NCI-H146 treated with DMSO at 0.1 percent for 48 hours (cell line): Measurements from ENCODE around the gene WHRN.
A peak's percentile ranks its signal among the peaks of the same experiment; 100 is the strongest.

Experiments used
- DNase-seq: peaks from one replicate; lab custom pipeline; 2025; ENCODE audit not compliant: unreplicated experiment; lab: John Stamatoyannopoulos, UW

The WHRN gene

DNA sequence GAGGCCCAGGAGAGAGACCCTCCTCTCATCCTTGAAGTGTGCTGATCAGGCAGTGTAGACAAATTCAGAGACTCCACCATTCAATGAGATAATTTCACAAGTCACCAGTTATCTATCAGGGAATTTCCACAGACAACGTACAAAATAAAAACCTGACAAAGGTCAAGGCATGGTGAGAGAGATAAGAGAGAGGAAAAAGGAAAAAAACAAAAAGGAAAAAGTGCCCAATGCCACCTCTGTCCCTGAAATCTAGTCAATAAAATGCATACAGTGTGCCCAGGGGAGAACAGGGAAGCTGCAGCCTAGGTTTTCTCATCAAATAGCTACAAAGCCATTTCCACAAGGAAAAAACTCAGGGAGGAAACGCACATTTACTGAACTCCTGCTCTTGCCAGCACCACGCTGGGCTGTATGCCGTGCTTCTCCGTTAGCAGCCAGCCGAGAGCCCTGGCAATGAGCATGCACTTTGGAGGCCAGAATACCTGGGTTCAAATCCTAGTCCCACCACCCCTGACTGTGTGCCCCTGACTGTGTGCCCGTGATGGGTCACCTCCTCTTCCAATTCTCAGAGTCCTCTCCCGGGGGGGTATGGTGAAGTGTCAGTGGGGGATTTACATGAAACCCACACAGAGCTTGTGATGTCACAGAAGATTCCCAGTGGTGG, 11.6 kb downstream of the WHRN start:
- DNase-seq, result no peak

DNA sequence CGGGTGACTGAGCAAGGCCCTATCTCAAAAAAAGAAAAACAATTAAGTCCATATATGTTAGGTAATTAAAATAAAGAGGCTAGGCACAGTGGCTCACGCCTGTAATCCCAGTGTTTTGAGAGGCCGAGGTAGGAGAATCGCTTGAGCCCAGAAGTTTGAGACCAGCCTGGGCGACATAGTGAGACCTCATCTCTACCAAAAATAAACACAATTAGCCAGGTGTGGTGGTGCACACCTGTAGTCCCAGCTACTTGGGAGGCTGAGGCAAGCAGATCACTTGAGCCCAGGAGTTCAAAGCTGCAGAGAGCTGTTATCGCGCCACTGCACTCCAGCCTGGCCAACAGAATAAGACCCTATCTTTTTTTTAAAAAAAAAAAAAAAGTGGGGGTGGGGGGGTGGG, 12.3 kb downstream of the WHRN start:
- DNase-seq, result no peak

DNA sequence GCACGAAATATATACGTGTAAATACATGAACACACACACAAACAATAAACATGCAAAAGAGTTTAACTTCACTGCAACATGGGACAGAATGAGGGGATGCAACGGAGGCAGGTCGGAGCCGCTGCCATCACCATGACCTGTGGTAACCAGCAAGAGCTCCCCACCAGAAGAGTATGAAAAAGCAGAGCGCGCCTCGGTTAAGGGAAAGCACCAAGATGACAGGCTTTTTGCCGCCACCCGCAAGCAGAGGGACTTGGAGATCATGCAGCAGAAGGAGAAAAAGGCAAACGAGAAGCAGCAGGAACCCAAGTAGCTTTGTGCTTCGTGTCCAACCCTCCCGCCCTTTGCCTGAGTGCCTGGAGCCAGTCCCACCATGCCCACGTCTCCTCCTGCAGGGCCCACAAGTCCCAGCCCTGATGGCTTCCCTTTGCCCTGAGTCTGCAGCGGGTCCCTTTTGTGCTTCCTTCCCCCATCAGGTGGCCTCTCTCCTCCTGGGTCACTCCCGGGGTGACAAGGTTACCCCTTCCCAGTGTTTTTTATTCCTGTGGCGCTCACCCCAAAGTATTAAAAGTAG, 13.8 kb downstream of the WHRN start:
- no peak for DNase-seq

DNA sequence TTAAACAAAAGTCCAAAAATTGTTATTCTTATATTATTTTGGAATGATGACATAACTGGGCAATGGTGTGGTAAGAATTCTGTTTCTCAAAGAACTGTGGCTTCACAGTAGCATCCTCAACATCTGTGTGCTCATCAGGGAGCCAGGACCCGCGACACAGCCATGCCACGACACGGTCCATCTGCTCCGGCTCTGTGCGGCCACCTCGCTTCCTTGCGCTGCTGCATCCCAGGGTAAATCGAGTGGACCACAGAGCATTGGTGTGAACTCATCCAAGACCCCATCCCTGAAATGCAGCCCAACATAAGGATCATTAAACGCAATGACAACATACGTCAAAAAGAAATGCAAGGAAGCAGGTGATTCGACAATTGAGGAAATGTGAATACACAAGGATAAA, 15.3 kb downstream of the WHRN start:
- no peak for DNase-seq

DNA sequence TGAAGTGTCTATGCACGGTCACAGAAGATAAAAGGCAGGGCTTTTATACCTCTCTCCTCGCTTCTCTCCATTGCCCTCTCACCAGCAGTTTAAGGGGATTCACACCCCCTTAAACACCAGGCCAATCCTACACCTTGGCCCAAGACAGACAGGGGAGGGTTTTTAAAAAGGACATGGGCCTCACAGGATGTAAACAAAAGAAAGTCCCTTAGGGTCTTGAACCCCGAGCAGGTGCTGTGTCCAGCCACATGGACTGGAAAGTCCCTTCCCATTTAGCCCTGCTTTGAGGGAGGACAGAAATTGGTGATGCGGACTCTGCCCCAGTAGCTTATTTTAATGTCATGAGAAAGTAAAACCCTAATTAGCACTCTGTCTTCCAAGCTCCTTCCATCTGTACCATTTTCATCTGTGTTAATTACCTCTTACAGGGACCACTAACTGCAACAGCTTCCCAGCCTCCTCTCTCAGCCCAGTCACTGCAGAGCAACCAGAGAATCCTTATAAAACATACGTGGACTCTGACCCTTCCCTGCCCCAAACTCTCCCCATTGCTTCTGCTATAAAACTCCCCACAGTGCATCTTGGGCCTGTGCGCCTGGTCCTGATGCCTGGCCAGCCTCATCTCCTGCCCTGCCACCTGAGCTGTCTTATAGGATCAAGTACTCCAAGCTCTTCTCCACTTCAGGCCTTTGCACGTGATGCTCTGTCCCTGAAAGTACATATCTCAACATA, 16.7 kb downstream of the WHRN start:
- no peak for DNase-seq

DNA sequence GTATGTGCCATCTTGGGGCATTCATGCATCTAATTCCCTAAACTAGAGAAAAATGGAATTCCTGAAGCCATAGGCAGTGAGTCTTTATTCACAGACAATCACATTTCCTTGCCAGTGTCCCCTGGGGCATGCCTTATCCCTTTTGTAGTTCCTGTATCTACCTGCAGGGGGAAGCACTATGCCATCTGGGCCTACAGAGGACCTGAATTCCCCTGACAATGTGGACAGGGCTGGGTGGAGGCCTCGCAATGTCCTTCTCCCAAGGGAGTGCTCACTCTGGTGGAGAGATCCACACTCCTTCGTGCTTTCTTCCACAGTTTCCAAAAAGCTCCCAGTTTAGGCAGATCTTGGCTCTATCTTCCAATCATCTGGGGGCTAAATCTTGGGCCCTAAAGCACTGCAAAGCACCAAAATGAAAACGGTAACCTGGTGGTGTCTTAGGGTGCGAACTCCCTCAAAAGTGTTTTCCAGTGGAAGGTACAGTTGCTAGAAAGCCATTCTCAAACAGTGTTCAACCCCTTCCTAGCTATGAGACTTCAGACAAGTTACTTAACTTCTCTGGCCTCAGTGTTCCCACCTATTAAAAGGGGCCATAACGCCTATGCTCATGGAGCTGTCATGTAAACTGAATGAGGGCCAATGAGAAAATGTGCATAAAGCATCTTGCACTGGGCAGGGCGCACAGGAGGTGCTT, 17.5 kb downstream of the WHRN start:
- DNase-seq, result peak; percentile 18

DNA sequence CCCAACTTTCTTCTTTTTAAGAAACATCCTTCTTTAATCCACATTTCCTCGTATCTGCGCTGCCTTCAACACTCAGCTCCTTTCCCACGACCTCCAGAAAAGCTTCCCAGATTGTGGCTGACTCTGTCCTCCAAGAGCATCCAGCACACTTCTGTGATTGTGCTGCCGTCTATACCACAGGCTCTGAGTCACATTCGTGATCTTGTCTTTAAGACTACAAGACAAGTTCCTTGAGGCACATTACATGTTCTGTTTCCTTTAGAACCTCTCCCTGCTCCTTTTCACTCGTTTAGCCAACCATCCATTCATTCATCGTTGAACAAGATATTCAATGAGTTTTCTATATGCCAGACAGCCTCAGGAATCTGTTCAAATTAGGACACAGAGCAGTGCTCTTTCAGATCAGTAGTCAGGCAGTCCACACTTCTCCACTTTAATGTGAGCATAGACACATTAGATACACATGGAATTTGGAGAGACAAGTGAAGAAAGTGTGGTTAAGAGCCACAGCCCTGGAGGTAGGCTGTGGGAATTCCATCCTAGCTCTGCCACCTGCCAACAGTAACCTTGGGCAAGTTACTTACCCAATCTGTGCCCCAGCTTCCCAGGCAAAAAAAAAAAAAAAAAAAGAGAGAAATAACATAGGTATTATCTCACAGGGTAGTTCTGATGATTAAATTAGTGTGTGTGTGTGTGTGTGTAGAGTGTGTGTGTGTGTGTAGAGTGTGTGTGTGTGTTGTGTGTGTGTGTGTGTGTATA, 18.9 kb downstream of the WHRN start:
- no peak for DNase-seq

DNA sequence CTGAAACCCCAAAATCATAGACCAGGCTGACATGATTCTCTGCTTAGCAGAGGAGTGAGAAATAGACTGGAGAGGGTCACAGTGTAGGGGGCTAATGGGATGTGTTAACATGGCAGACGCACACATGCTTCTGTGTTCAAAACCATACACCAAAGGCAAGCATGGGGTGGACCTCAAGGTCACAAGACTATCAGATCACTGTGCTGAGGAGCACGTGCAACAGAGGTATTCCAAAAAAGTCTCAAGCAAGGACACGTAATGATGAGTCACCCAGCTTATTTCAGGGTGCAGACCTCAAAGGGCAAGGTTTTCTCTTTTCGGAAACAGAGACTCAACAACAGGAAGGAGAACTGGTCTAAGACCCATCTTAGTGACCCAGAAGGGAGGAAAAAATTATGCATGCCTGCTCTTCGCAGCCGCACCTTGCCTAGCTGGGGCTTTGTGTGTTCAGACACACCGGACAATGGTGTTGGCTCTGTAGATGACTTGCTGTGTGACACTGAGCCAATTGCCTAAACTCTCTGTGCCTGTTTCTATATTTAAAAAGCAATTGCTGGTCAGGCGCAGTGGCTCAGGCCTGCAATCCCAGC, 20.3 kb downstream of the WHRN start:
- no peak for DNase-seq

DNA sequence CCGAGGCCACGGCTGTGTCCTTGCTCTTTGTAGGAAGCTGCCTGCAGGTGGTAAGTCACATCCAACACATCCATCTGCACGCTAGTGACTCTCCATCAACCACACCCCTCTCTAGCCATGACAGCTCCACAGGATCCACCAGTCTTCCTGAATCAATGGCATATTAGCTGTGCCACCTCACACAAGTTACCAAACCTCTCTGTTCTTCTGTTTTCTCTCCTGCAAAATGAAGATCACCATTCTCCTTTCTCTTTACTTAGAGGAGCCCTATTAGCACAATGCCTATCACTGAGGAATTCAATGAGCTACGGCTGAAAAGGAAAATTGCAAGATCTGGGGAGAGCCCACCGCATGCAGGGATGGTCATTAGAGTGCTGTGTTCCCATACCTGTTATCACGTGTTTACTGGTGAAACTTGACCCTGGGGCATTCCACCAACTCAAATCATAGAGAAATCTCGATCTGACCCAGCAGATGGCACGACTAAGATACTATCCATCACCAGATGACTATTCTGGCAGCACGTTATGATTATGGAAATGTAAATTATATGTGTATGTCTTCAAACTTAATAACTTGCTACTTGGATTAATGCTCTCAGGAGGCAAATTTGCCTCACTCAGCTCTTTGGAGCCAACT, 20.9 kb downstream of the WHRN start:
- no peak for DNase-seq

DNA sequence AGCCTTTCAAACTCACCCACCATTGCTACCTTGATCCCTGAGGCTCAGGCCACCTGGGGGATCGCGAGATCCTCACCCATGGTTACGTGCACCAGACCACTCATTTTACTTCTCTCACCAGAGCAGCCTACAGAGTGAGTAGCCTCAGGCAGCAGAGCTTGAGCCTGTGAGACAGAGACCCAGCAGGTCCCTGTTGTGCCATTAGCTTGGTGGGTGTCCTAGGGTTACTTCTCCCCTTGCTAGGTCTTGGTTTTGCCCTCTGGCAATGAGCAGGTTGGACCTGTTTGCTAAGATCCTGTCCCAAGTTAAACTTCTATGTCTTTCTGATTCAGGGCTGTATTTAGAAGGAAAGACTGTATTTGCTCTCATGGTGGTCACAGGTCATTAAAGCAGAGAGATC, 21.8 kb downstream of the WHRN start:
- peak; percentile 9 for DNase-seq

DNA sequence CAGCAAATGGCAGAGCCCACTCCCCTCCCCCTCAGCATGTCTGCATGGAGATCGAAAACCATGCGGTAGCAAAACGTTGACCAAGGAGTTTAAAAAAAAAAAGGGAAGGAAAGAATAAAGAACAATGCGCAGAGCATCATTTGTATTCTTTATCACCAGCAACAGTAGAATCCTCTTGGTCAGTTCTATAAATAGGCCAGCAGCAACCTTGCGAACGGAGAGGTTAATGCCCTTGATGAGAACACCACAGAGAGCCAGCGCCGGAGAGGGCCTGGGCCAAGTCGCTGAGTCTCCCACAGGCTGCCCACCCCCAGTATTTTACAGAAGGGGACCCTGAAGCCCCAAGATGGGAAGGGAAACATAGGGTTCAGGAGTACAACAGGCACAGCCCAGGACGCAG, 22.7 kb downstream of the WHRN start:
- no peak for DNase-seq

DNA sequence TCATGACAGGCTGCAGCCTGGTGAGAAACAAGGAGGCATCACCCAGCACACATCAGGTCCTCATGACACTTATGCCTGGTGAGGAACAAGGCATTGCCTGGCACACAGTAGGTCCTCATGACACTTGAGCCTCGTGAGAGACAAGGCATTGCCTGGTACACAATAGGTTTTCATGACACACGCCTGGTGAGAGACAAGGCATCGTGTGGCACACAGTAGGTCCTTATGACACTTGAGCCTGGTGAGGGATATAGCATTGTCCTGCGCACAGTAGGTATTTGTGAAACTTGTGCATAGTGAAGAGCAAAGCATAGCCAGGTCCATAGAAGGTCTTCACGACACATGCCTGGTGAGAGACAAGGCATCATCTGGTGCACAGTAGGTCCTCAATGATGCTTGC, 23.5 kb downstream of the WHRN start:
- DNase-seq, result no peak

DNA sequence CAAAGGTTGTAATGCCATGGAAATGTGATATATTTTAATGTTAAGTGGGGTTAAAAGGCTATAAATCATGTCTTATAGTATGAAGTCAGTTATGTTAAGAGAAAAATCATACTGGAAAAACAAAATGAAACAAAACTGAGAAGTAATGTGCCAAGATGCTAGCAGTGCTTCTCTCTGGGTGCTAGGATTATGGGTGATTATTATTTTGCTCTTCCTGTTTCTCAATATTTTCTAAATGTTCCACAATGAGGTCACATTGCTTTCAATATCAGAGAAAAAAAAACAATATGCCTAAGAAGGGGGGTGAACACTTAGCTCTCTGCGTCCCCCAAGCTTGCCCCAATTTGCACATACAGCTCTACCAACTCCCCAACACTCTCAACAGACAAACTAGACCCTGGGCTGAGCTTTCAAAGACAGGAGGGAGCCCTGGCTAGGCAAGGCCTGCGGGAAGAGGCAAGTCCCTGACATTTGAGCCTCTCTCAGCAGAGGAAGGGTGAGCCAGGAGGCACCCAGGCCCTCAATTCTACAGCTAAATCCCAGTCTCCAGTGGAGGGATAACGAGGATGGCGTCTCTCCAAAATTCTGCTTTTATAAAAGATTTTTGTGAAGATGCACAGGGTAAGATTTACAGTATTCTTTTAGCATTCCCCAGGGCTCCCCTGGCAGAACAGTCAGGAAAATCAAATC, 24.4 kb downstream of the WHRN start:
- no peak for DNase-seq

DNA sequence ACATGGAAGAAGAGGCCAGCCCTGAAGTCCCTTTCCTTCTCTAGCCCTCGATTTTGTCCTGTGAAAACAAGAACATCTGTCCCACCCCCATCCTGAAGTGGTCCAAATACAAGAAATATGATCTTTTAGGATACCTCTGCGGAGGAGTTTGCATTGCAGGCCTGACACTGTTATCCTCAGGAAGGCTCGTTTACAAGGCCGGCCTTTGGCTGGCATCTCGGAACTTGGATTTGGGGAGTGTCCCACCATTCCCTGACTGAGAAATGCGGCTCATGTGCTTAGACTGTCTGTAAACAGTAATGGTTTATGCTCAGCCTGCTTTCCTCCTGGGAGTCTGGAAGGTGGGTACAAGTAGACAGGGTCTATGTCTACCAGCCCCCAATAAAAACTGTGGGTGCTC, 26.4 kb downstream of the WHRN start:
- DNase-seq, result no peak

DNA sequence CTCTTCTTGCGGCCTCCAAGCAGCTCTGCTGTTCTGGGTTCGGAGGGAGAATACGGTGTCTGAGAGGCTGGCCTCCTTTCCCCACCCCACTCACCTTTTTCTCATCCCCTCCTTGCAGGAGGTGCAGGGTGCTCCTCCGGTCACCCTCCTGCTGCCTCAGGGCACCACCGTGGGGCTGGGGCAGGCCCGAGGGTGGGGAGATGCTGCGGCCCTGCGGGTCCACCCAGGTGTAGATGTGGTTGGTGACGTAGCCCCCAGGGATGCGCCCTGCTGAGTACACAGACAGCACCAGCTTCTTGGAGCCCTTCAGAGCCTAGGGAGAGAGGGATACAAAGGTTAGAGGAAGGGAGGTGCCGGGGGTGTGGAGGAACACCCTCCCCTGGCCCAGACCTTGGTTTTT, 26.8 kb downstream of the WHRN start:
- no peak for DNase-seq

DNA sequence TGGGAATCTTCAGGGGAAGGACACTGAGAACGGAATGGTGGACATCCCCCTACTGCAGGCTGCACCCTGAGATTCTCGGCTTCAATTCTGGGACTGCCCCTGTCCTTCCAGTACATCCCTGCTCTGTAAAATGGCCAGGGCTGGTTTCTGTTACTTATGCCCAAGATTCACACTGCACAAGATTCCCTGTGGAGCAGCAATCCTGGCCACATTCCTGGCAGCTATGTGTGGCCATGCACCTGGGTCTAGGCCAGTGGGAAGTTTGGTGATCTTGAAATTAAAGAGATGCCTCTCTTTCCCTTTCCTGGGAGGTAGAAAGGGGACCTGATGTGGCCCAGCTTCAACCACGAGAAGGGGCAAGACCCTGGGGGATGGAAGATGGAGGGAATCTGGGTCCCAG, 27.6 kb downstream of the WHRN start:
- DNase-seq, result no peak

DNA sequence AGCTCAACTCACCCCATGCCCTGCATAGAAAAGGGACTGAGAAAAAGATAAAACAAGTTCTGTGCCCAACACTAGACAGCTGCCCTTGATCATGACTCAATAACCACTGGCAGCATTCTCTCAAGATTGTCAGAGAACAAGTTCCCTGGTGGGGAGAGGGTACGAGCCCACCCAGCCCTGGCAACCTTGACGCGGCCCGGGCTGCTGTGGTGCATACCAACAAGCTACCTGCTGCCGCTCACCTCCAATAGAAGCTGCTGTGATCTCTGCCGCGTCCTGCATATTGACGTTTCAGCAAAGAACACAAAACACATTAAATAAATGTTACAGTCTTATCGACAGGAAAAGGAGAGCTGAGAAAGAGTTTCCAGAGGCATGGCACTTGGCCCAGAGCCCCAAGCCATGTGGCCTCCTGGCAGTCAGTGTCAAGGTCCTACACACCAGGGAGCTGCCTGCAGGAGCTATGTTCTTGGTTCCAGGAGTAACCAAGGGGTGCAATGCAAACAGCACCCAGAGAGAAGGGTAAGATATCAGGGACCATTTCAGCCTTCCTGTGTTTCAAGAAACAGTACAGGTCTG, 28.3 kb downstream of the WHRN start:
- no peak for DNase-seq

DNA sequence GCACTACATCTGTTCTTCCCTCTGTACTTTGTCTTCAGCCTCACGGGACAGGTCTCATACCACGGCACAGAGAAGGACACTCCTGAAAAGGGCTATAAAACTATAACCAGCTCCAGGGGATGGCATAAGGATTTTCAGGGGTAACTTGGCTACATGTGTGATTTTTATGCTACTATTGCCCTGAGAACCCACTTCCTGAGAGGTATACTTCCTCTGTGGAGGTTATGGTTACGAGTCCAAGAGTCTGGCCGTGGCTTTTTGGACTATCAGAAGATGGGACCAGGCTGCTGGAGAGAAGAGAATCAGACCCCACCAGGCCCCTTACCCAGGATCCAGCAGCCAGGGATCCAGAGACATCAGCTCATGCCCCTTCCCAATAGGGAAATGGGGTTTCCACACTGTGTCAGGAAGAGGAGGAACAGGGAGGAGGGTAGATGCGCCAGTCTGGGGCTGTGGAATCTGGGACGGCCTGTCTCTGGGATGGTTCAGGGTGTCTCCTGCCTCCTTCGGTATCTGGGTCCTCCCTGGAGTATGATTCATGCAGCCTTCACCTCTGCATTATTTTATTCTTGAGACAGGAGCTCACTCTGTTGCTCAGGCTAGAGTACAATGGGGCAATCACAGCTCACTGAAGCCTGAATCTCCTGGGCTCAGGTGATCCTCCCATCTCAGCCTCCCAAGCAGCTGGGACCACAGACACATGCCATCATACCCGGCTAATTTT, 29.7 kb downstream of the WHRN start:
- no peak for DNase-seq

DNA sequence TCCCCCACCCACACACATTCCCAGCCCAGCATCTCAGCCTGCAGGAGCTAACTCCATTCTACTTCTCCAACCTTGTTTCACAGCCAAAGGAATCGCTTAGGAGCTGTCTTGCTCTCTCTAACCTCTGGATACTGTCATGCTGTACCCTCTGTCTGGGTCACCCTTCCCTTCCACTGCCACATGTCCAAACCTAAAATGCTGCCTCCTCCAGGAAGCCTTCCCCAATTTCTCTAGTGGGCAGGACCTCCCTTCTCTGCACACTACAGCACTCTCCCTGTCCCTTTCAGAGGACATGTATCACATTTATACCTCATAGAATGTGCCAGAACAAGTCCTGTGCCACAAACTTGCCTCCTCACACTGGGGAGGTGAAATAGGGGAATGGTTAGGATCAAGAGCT, 30.8 kb downstream of the WHRN start:
- no peak for DNase-seq
